TTC549 (cell line): ENCODE data around the gene FRMPD2.
"Not testable (repeated sequence)": the region's sequence is repeated elsewhere in the genome, so short reads cannot be mapped to it uniquely, and the experiment has no call there.

ENCODE experiments used
- FAIRE-seq: peaks from 2 replicates; lab custom pipeline; 2012; peaks lifted over from hg19 to GRCh38; lab: Jason Lieb, UNC

The FRMPD2 gene

GRCh38 chr10:48199580-48200377 is 74.7 kb downstream of the FRMPD2 start:
- no peak for FAIRE-seq

- FAIRE-seq, result no peak
Measured at GRCh38 chr10:48197236-48197899, 77.1 kb downstream of the FRMPD2 start.

- FAIRE-seq, result no peak
Measured at GRCh38 chr10:48195803-48196202, 78.7 kb downstream of the FRMPD2 start.

GRCh38 chr10:48194830-48195229 is 79.7 kb downstream of the FRMPD2 start:
- no peak for FAIRE-seq

GRCh38 chr10:48193556-48193955 is 80.9 kb downstream of the FRMPD2 start:
- FAIRE-seq, result no peak

- FAIRE-seq, result no peak
Measured at GRCh38 chr10:48192881-48193450, 81.5 kb downstream of the FRMPD2 start.

GRCh38 chr10:48187713-48188485 is 86.6 kb downstream of the FRMPD2 start:
- FAIRE-seq, result no peak

GRCh38 chr10:48187126-48187525 is 87.4 kb downstream of the FRMPD2 start:
- no peak for FAIRE-seq

- FAIRE-seq, result not testable (repeated sequence)
Measured at GRCh38 chr10:48186264-48186804, 88.2 kb downstream of the FRMPD2 start.

- FAIRE-seq, result no peak
Measured at GRCh38 chr10:48184224-48184623, 90.3 kb downstream of the FRMPD2 start.

GRCh38 chr10:48172715-48173114 is 101.8 kb downstream of the FRMPD2 start:
- not testable (repeated sequence) for FAIRE-seq

- FAIRE-seq, result not testable (repeated sequence)
Measured at GRCh38 chr10:48160670-48161069, 113.8 kb downstream of the FRMPD2 start.

- FAIRE-seq, result not testable (repeated sequence)
Measured at GRCh38 chr10:48160163-48160562, 114.3 kb downstream of the FRMPD2 start.

- not testable (repeated sequence) for FAIRE-seq
Measured at GRCh38 chr10:48154211-48155140, 120.0 kb downstream of the FRMPD2 start.

GRCh38 chr10:48147643-48148042 is 126.9 kb downstream of the FRMPD2 start:
- not testable (repeated sequence) for FAIRE-seq

GRCh38 chr10:48143721-48144642 is 130.5 kb downstream of the FRMPD2 start:
- not testable (repeated sequence) for FAIRE-seq

- not testable (repeated sequence) for FAIRE-seq
Measured at GRCh38 chr10:48140949-48141348, 133.5 kb downstream of the FRMPD2 start.

- FAIRE-seq, result not testable (repeated sequence)
Measured at GRCh38 chr10:48139953-48140850, 134.3 kb downstream of the FRMPD2 start.

- not testable (repeated sequence) for FAIRE-seq
Measured at GRCh38 chr10:48128954-48129353, 145.5 kb downstream of the FRMPD2 start.
